Fibroblast of skin of scalp (primary cell): ENCODE measurements around the gene MYH15.
"Not testable (repeated sequence)": the region's sequence is repeated elsewhere in the genome, so short reads cannot be mapped to it uniquely, and the experiment has no call there.

ENCODE experiments used
- DNase-seq: peaks from one replicate; pipeline ENCODE4 v3.0.0-alpha.2; 2013

The MYH15 gene

GRCh38 chr3:108383306-108383705 lies 127.1 kb downstream of the MYH15 start:
- DNase-seq: no peak

- no peak for DNase-seq
Measured at GRCh38 chr3:108381529-108382140, 128.8 kb downstream of the MYH15 start.

- no peak for DNase-seq
Measured at GRCh38 chr3:108380128-108380795, 130.1 kb downstream of the MYH15 start.

- DNase-seq: not testable (repeated sequence)
Measured at GRCh38 chr3:108378952-108379342, 131.4 kb downstream of the MYH15 start.

- no peak for DNase-seq
Measured at GRCh38 chr3:108378153-108378951, 132.0 kb downstream of the MYH15 start.

GRCh38 chr3:108377384-108377783 lies 133.0 kb downstream of the MYH15 start:
- no peak for DNase-seq

GRCh38 chr3:108376026-108376425 lies 134.4 kb downstream of the MYH15 start:
- DNase-seq: no peak

- no peak for DNase-seq
Measured at GRCh38 chr3:108359011-108359410, 151.4 kb downstream of the MYH15 start.

GRCh38 chr3:108357042-108357441 lies 153.4 kb downstream of the MYH15 start:
- DNase-seq: no peak

GRCh38 chr3:108354562-108354961 lies 155.8 kb downstream of the MYH15 start:
- no peak for DNase-seq

- no peak for DNase-seq
Measured at GRCh38 chr3:108352176-108352575, 158.2 kb downstream of the MYH15 start.

- DNase-seq: no peak
Measured at GRCh38 chr3:108346301-108347227, 163.8 kb downstream of the MYH15 start.

- DNase-seq: no peak
Measured at GRCh38 chr3:108345492-108346205, 164.7 kb downstream of the MYH15 start.

- no peak for DNase-seq
Measured at GRCh38 chr3:108343491-108343890, 166.9 kb downstream of the MYH15 start.

GRCh38 chr3:108342837-108343486 lies 167.4 kb downstream of the MYH15 start:
- DNase-seq: no peak

GRCh38 chr3:108341911-108342310 lies 168.5 kb downstream of the MYH15 start:
- DNase-seq: no peak

- DNase-seq: no peak
Measured at GRCh38 chr3:108338901-108339545, 171.4 kb downstream of the MYH15 start.

- no peak for DNase-seq
Measured at GRCh38 chr3:108334701-108335100, 175.7 kb downstream of the MYH15 start.

- DNase-seq: no peak
Measured at GRCh38 chr3:108333961-108334360, 176.4 kb downstream of the MYH15 start.

- DNase-seq: no peak
Measured at GRCh38 chr3:108331792-108332191, 178.6 kb downstream of the MYH15 start.
